K562 (cell line): ENCODE data around the gene ALDH5A1. TPM values are rescaled to one million over a fixed set of nuclear protein-coding genes. Genes with fewer than 3 reads are reported as not detected.

Experiments used
- ATAC-seq: fragments of 200-7000 bp; cut with Tn5 transposase; 3 replicates; pipeline ENCODE4 v1.9.1; 2020; ENCODE audit warnings: moderate library complexity
- BruUV-seq: library from RNA; stranded (reverse); fragments of 400-500 nt; replicated peaks from 2 replicates; lab custom pipeline; 2021; lab: Mats Ljungman, UMichigan
- CTCF ChIA-PET: fragments of 300-600 bp; formaldehyde crosslinking; extraction: SDS; loops from one replicate; lab custom pipeline; 2021; ENCODE audit warnings: low intra/inter-chr PET ratio; lab: Yijun Ruan, JAX
- POLR2A ChIA-PET: fragments of 300-600, 350-650 bp; sonication (Branson Sonifier 250); formaldehyde crosslinking; extraction: SDS; loops from one replicate; lab custom pipeline; 2021; ENCODE audit warnings: antibody characterized with exemption, inconsistent platforms; lab: Yijun Ruan, JAX
- DNase-seq, 4 experiments: peaks; one replicate each; pipeline versions ENCODE4 v3.0.0 to v3.0.0-alpha.2; 2011 to 2018; ENCODE audit warnings: low spot score in 3 of 4, mixed read lengths in 3 of 4; ENCODE audit errors: extremely low read depth in 1 of 4
- FAIRE-seq: peaks from 2 replicates; lab custom pipeline; 2011; peaks lifted over from hg19 to GRCh38; lab: Jason Lieb, UNC
- H2AFZ ChIP-seq: 2 replicates; pipeline ENCODE4 v1.6.0; 2011; ENCODE audit warnings: low read depth, low read length, control low read depth, inconsistent platforms
- H3K27ac ChIP-seq: fragments of 200-600 bp; 3 replicates; pipeline ENCODE4 v1.8.0; 2011; ENCODE audit warnings: low read depth, mild to moderate bottlenecking, control low read depth, inconsistent platforms, low read length, moderate library complexity, mixed read lengths; ENCODE audit errors: extremely low read depth
- H3K27me3 ChIP-seq, 2 experiments: fragments of 300-600 bp in 1 of 2; 2 replicates in 1 of 2; 3 replicates in 1 of 2; pipeline versions ENCODE4 v1.6.0 to v1.8.0; 2011; ENCODE audit warnings: inconsistent platforms in 2 of 2, low read length in 2 of 2, mild to moderate bottlenecking in 1 of 2, mixed read lengths in 1 of 2, moderate library complexity in 1 of 2; ENCODE audit not compliant: control insufficient read depth in 2 of 2, insufficient read depth in 2 of 2
- H3K36me3 ChIP-seq: fragments of 300-600 bp; 3 replicates; pipeline ENCODE4 v1.8.0; 2011; ENCODE audit warnings: mild to moderate bottlenecking, low read length, inconsistent platforms; ENCODE audit not compliant: control insufficient read depth, insufficient read depth
- H3K4me1 ChIP-seq, 2 experiments: fragments of 200-600 bp in 1 of 2; replicated peaks in 1 of 2; 2 replicates in 1 of 2; 3 replicates in 1 of 2; pipeline versions ENCODE4 v1.5.1 to v1.8.0; 2011; ENCODE audit warnings: inconsistent platforms in 2 of 2, low read length in 2 of 2, mild to moderate bottlenecking in 1 of 2, mixed read lengths in 1 of 2, moderate library complexity in 1 of 2; ENCODE audit not compliant: control insufficient read depth in 2 of 2, insufficient read depth in 2 of 2
- H3K4me2 ChIP-seq: 2 replicates; pipeline ENCODE4 v1.6.1; 2011; ENCODE audit warnings: low read length, control low read depth, inconsistent platforms, mixed read lengths; ENCODE audit not compliant: insufficient read depth
- H3K4me3 ChIP-seq: fragments of 200-600 bp; sonication (generic), shearing (Covaris generic); 2 replicates; pipeline ENCODE4 v1.5.1; 2016; ENCODE audit warnings: control low read depth, inconsistent platforms
- H3K79me2 ChIP-seq: fragments of 200-600 bp; 3 replicates; pipeline ENCODE4 v1.8.0; 2011; ENCODE audit warnings: low read length, inconsistent platforms; ENCODE audit not compliant: control insufficient read depth, insufficient read depth
- H3K9ac ChIP-seq, 2 experiments: 2 replicates each; pipeline versions ENCODE4 v1.6.0 to v1.6.1; 2011; ENCODE audit warnings: low read depth in 2 of 2, low read length in 2 of 2, control low read depth in 1 of 2, inconsistent platforms in 1 of 2, mild to moderate bottlenecking in 1 of 2, mixed read lengths in 1 of 2; ENCODE audit not compliant: insufficient read depth in 1 of 2
- H3K9me1 ChIP-seq: one replicate; pipeline ENCODE4 v1.6.0; 2011; ENCODE audit warnings: inconsistent platforms, mild to moderate bottlenecking, low read length, moderate library complexity; ENCODE audit not compliant: control insufficient read depth, insufficient read depth
- H3K9me3 ChIP-seq: replicated peaks from 2 replicates; pipeline ENCODE4 v1.5.1; 2011; ENCODE audit warnings: low read depth, low read length, inconsistent platforms; ENCODE audit not compliant: control insufficient read depth, insufficient read depth
- H4K20me1 ChIP-seq: replicated peaks from 2 replicates; pipeline ENCODE4 v1.6.1; 2011; ENCODE audit warnings: low read length, inconsistent platforms, mixed read lengths; ENCODE audit not compliant: control insufficient read depth, insufficient read depth
- NBN ChIP-seq: fragments of 450-650 bp; IDR thresholded peaks from 2 replicates; pipeline ENCODE4 v1.6.1; 2016; ENCODE audit warnings: low read depth, mild to moderate bottlenecking
- NR3C1 ChIP-seq: sonication (generic); formaldehyde crosslinking; IDR thresholded peaks from 2 replicates; pipeline ENCODE4 v1.8.1; 2022; ENCODE audit warnings: missing genetic modification reagents
- POLR2AphosphoS5 ChIP-seq: IDR thresholded peaks from 2 replicates; pipeline ENCODE4 v1.6.1; 2011; ENCODE audit warnings: mild to moderate bottlenecking, low read depth, low read length, moderate library complexity; ENCODE audit not compliant: control insufficient read depth, insufficient read depth
- SMAD3 ChIP-seq: fragments of 450-650 bp; formaldehyde crosslinking; conservative IDR thresholded peaks from 2 replicates; pipeline ENCODE4 v1.4.0; 2020; ENCODE audit warnings: mild to moderate bottlenecking
- XRCC3 ChIP-seq: fragments of 450-650 bp; IDR thresholded peaks from 2 replicates; pipeline ENCODE4 v1.6.1; 2017; ENCODE audit warnings: mild to moderate bottlenecking, moderate library complexity
- ZNF140 ChIP-seq: fragments of 250-450 bp; sonication (Bioruptor Pico); IDR thresholded peaks from 2 replicates; pipeline ENCODE4 v1.8.0; 2021; ENCODE audit warnings: moderate library complexity, mild to moderate bottlenecking, inconsistent platforms
- ZNF347 ChIP-seq: fragments of 450-650 bp; formaldehyde crosslinking; IDR thresholded peaks from 2 replicates; pipeline ENCODE4 v1.4.0; 2020; ENCODE audit warnings: low read depth, mild to moderate bottlenecking, moderate library complexity
- WGBS: fragments of 100-300 bp; shearing (Covaris generic); methylation state at CpG from one replicate; pipeline ENCODE4 v1.1.6; 2016; ENCODE audit warnings: low coverage, mixed read lengths; ENCODE audit not compliant: insufficient coverage; ENCODE audit errors: missing lambda C conversion rate; 5-methylcytosine and 5-hydroxymethylcytosine counted together
- in situ Hi-C: fragments of 300-500 bp; cut with MboI; formaldehyde crosslinking; loops from 4 replicates; pipeline ENCODE4 v1.15.0; 2018; ENCODE audit warnings: inconsistent platforms, mixed read lengths
- intact Hi-C: fragments of 100-400 bp; cut with micrococcal nuclease; formaldehyde crosslinking; loops from 2 replicates; pipeline ENCODE4 v1.14.2; 2022
- polyA plus RNA-seq, 8 experiments: library from polyadenylated mRNA; depleted of rRNA in 4 of 8; stranded (reverse) in 5 of 8; unstranded in 3 of 8; fragments of >200 nt; fragmentation: Nextera tagmentation in 2 of 8; fragmentation: Illumina TruSeq in 1 of 8; extraction: Ambion mirVana in 2 of 8; extraction: Trizol in 1 of 8; gene quantifications; 2 replicates each; pipeline versions ENCODE4 v1.2.1 to v1.2.3, GENCODE V29; 2011 to 2014; ENCODE audit warnings: inconsistent platforms in 1 of 8, missing spikeins in 1 of 8
- total RNA-seq, 7 experiments: library from RNA; depleted of rRNA in 6 of 7; stranded (reverse); fragments of >200 nt in 6 of 7; fragmentation: Illumina TruSeq in 2 of 7; extraction: Trizol in 2 of 7; gene quantifications; 2 replicates each; pipeline versions ENCODE4 v1.2.1 to v1.2.3, GENCODE V29; 2011 to 2021; ENCODE audit warnings: low replicate concordance in 1 of 7
- TF ChIP-seq, protein P1 (sequence below): fragments of 250-450 bp; sonication (Bioruptor Pico); IDR thresholded peaks from 2 replicates; pipeline ENCODE4 v1.4.0; 2020; ENCODE audit warnings: borderline replicate concordance
- TF ChIP-seq, protein P2 (sequence below): fragments of 450-650 bp; IDR thresholded peaks from 2 replicates; pipeline ENCODE4 v1.6.1; 2018; ENCODE audit warnings: mild to moderate bottlenecking, low read depth; ENCODE audit not compliant: partially characterized antibody

ALDH5A1 gene
- total and polyA plus RNA-seq, 9 of the 15 experiments (the other 6 are each of a cell fraction or from before 2014, with no cell fraction given) = 2.2 to 19.7 (median 9.5) TPM

DNA sequence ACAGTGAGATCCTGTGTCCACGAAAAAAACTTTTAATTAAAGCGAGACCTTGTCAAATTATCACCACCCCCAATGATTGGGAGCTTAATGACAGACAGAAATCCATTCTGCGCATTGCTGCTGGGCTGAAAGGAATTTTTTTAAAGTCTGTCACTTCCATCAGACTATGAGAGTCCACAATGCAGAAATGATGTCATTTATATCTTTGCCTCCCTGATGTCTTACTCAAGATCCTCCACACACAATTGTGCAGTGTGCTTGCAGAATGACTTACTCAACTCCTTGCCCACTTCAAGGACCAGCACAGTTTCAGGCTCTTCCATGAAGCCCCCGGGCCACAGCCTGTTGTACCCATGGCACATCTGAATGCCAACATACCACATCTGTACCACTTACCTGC lies 46.4 kb upstream of the ALDH5A1 start:
- Histone ChIP-seq H3K9me3 (no peaks in the 10 kb centered on the region), H3K27me3 (no peaks in the 10 kb centered on the region), H3K27ac (no peak overlapping the region), H3K4me1 (peaks cover 3 to 9% of the 10 kb centered on the region in 2 experiments; a peak in 2 of 5 replicates), H3K4me3 (no peak overlapping the region), H3K9ac (no peak overlapping the region), H3K9me1 (no peaks in the 10 kb centered on the region), H2AFZ (no peak overlapping the region), H4K20me1 (0 out of 2 replicates have a peak, but pooled peaks cover 3% of the 10 kb centered on the region), H3K4me2 (no peak overlapping the region), H3K79me2 (no peaks in the 10 kb centered on the region), H3K36me3 (no peaks in the 10 kb centered on the region)
- no TSS peak for BruUV-seq
- ATAC-seq (no peak), FAIRE-seq (no peak), DNase-seq (no peak)
- TF ChIP-seq, protein P1, sequence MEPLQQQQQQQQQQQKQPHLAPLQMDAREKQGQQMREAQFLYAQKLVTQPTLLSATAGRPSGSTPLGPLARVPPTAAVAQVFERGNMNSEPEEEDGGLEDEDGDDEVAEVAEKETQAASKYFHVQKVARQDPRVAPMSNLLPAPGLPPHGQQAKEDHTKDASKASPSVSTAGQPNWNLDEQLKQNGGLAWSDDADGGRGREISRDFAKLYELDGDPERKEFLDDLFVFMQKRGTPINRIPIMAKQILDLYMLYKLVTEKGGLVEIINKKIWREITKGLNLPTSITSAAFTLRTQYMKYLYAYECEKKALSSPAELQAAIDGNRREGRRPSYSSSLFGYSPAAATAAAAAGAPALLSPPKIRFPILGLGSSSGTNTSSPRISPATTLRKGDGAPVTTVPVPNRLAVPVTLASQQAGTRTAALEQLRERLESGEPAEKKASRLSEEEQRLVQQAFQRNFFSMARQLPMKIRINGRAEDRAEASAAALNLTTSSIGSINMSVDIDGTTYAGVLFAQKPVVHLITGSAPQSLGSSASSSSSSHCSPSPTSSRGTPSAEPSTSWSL (CRISPR knock-in tag) = no peak
- TF ChIP-seq ZNF140 (CRISPR knock-in tag) (no peak), NBN (no peak), ZNF347 (CRISPR knock-in tag) (no peak), NR3C1 (CRISPR knock-in tag) (no peak), XRCC3 (no peak), POLR2AphosphoS5 (no peak), SMAD3 (no peak)
- TF ChIP-seq, protein P2, sequence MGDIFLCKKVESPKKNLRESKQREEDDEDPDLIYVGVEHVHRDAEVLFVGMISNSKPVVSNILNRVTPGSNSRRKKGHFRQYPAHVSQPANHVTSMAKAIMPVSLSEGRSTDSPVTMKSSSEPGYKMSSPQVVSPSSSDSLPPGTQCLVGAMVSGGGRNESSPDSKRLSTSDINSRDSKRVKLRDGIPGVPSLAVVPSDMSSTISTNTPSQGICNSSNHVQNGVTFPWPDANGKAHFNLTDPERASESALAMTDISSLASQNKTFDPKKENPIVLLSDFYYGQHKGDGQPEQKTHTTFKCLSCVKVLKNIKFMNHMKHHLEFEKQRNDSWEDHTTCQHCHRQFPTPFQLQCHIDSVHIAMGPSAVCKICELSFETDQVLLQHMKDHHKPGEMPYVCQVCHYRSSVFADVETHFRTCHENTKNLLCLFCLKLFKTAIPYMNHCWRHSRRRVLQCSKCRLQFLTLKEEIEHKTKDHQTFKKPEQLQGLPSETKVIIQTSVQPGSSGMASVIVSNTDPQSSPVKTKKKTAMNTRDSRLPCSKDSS = no peak
- in situ Hi-C loops = no loop called here
- ChIA-PET POLR2A (no interaction called here), CTCF (no interaction called here)
- 5% methylated on average over 4 of the region's 4 CpGs for WGBS
- intact Hi-C loops = no loop called here
